ENCODE results near the gene OGFR.
"Not testable (repeated sequence)": the region's sequence is repeated elsewhere in the genome, so short reads cannot be mapped to it uniquely, and the experiment has no call there.

The OGFR gene

GRCh38 chr20:62837790-62838127 lies 33.1 kb downstream of the OGFR start:
- Histone ChIP-seq H3K9me3 (ENCODE audit: control insufficient read depth, insufficient read depth, low read length) (no peaks in the 10 kb centered on the region), H3K4me1 (ENCODE audit: control insufficient read depth, insufficient read depth, low read length) (peaks cover 2% of the 10 kb centered on the region), H3K9ac (ENCODE audit: low read depth, low read length) (no peak overlapping the region)

GRCh38 chr20:62838128-62838891 lies 33.7 kb downstream of the OGFR start:
- H3K9ac ChIP-seq (ENCODE audit: low read depth, low read length), result no peak overlapping the region
- H3K27me3 ChIP-seq (ENCODE audit: control insufficient read depth, insufficient read depth, low read length), result no peaks in the 10 kb centered on the region
- peaks cover 15% of the 10 kb centered on the region for H3K36me3 ChIP-seq (ENCODE audit: control insufficient read depth, insufficient read depth, low read length)
- H3K9me3 ChIP-seq (ENCODE audit: control insufficient read depth, insufficient read depth, low read length), result no peaks in the 10 kb centered on the region
- no peaks in the 10 kb centered on the region for H3K4me1 ChIP-seq (ENCODE audit: control insufficient read depth, insufficient read depth, low read length)
- no peak overlapping the region for H3K4me3 ChIP-seq (ENCODE audit: low read depth, low read length)

More at GRCh38 chr20:62837790-62838127, 33.1 kb downstream of the OGFR start:
- no peaks in the 10 kb centered on the region for H3K27me3 ChIP-seq (ENCODE audit: control insufficient read depth, insufficient read depth, low read length)
- H3K4me3 ChIP-seq (ENCODE audit: low read depth, low read length), result no peak overlapping the region
- peaks cover 15% of the 10 kb centered on the region for H3K36me3 ChIP-seq (ENCODE audit: control insufficient read depth, insufficient read depth, low read length)

GRCh38 chr20:62839261-62839660 lies 34.6 kb downstream of the OGFR start:
- Histone ChIP-seq H3K4me1 (ENCODE audit: control insufficient read depth, insufficient read depth, low read length) (no peaks in the 10 kb centered on the region), H3K36me3 (ENCODE audit: control insufficient read depth, insufficient read depth, low read length) (peaks cover 15% of the 10 kb centered on the region)

GRCh38 chr20:62839816-62840215 lies 35.2 kb downstream of the OGFR start:
- Histone ChIP-seq H3K9ac (ENCODE audit: low read depth, low read length) (no peak overlapping the region), H3K4me3 (ENCODE audit: low read depth, low read length) (no peak overlapping the region), H3K36me3 (ENCODE audit: control insufficient read depth, insufficient read depth, low read length) (peaks cover 15% of the 10 kb centered on the region), H3K9me3 (ENCODE audit: control insufficient read depth, insufficient read depth, low read length) (no peaks in the 10 kb centered on the region), H3K27me3 (ENCODE audit: control insufficient read depth, insufficient read depth, low read length) (no peaks in the 10 kb centered on the region), H3K4me1 (ENCODE audit: control insufficient read depth, insufficient read depth, low read length) (no peaks in the 10 kb centered on the region)

More at GRCh38 chr20:62839261-62839660, 34.6 kb downstream of the OGFR start:
- H3K4me3 ChIP-seq (ENCODE audit: low read depth, low read length), result no peak overlapping the region
- H3K27me3 ChIP-seq (ENCODE audit: control insufficient read depth, insufficient read depth, low read length), result no peaks in the 10 kb centered on the region
- H3K9me3 ChIP-seq (ENCODE audit: control insufficient read depth, insufficient read depth, low read length), result no peaks in the 10 kb centered on the region
- H3K9ac ChIP-seq (ENCODE audit: low read depth, low read length), result no peak overlapping the region

- no peaks in the 10 kb centered on the region for H3K4me1 ChIP-seq (ENCODE audit: control insufficient read depth, insufficient read depth, low read length)
- no peak overlapping the region for H3K4me3 ChIP-seq (ENCODE audit: low read depth, low read length)
- no peaks in the 10 kb centered on the region for H3K27me3 ChIP-seq (ENCODE audit: control insufficient read depth, insufficient read depth, low read length)
- no peak overlapping the region for H3K9ac ChIP-seq (ENCODE audit: low read depth, low read length)
- no peaks in the 10 kb centered on the region for H3K9me3 ChIP-seq (ENCODE audit: control insufficient read depth, insufficient read depth, low read length)
- peaks cover 15% of the 10 kb centered on the region for H3K36me3 ChIP-seq (ENCODE audit: control insufficient read depth, insufficient read depth, low read length)
Observed at GRCh38 chr20:62840244-62841197, 35.9 kb downstream of the OGFR start.

GRCh38 chr20:62841705-62842212 lies 37.1 kb downstream of the OGFR start:
- Histone ChIP-seq H3K36me3 (ENCODE audit: control insufficient read depth, insufficient read depth, low read length) (peaks cover 11% of the 10 kb centered on the region), H3K27me3 (ENCODE audit: control insufficient read depth, insufficient read depth, low read length) (no peaks in the 10 kb centered on the region), H3K4me1 (ENCODE audit: control insufficient read depth, insufficient read depth, low read length) (no peaks in the 10 kb centered on the region), H3K9ac (ENCODE audit: low read depth, low read length) (no peak overlapping the region), H3K9me3 (ENCODE audit: control insufficient read depth, insufficient read depth, low read length) (no peaks in the 10 kb centered on the region), H3K4me3 (ENCODE audit: low read depth, low read length) (no peak overlapping the region)

- Histone ChIP-seq H3K27me3 (ENCODE audit: control insufficient read depth, insufficient read depth, low read length) (no peaks in the 10 kb centered on the region), H3K9me3 (ENCODE audit: control insufficient read depth, insufficient read depth, low read length) (no peaks in the 10 kb centered on the region), H3K4me3 (ENCODE audit: low read depth, low read length) (no peak overlapping the region), H3K4me1 (ENCODE audit: control insufficient read depth, insufficient read depth, low read length) (no peaks in the 10 kb centered on the region), H3K9ac (ENCODE audit: low read depth, low read length) (no peak overlapping the region), H3K36me3 (ENCODE audit: control insufficient read depth, insufficient read depth, low read length) (peaks cover 10% of the 10 kb centered on the region)
Observed at GRCh38 chr20:62843656-62844055, 39.0 kb downstream of the OGFR start.

- Histone ChIP-seq H3K9ac (ENCODE audit: low read depth, low read length) (no peak overlapping the region), H3K4me1 (ENCODE audit: control insufficient read depth, insufficient read depth, low read length) (no peaks in the 10 kb centered on the region), H3K9me3 (ENCODE audit: control insufficient read depth, insufficient read depth, low read length) (no peaks in the 10 kb centered on the region), H3K36me3 (ENCODE audit: control insufficient read depth, insufficient read depth, low read length) (peaks cover 10% of the 10 kb centered on the region), H3K27me3 (ENCODE audit: control insufficient read depth, insufficient read depth, low read length) (no peaks in the 10 kb centered on the region), H3K4me3 (ENCODE audit: low read depth, low read length) (no peak overlapping the region)
Observed at GRCh38 chr20:62844182-62844581, 39.5 kb downstream of the OGFR start.

- Histone ChIP-seq H3K9ac (ENCODE audit: low read depth, low read length) (no peak overlapping the region), H3K27me3 (ENCODE audit: control insufficient read depth, insufficient read depth, low read length) (no peaks in the 10 kb centered on the region), H3K9me3 (ENCODE audit: control insufficient read depth, insufficient read depth, low read length) (no peaks in the 10 kb centered on the region), H3K36me3 (ENCODE audit: control insufficient read depth, insufficient read depth, low read length) (peaks cover 4% of the 10 kb centered on the region), H3K4me1 (ENCODE audit: control insufficient read depth, insufficient read depth, low read length) (no peaks in the 10 kb centered on the region), H3K4me3 (ENCODE audit: low read depth, low read length) (no peak overlapping the region)
Observed at GRCh38 chr20:62845416-62846160, 41.0 kb downstream of the OGFR start.

GRCh38 chr20:62846166-62846890 lies 41.7 kb downstream of the OGFR start:
- Histone ChIP-seq H3K9ac (ENCODE audit: low read depth, low read length) (no peak overlapping the region), H3K4me1 (ENCODE audit: control insufficient read depth, insufficient read depth, low read length) (no peaks in the 10 kb centered on the region), H3K36me3 (ENCODE audit: control insufficient read depth, insufficient read depth, low read length) (peaks cover 3% of the 10 kb centered on the region), H3K27me3 (ENCODE audit: control insufficient read depth, insufficient read depth, low read length) (no peaks in the 10 kb centered on the region), H3K4me3 (ENCODE audit: low read depth, low read length) (no peak overlapping the region), H3K9me3 (ENCODE audit: control insufficient read depth, insufficient read depth, low read length) (no peaks in the 10 kb centered on the region)

GRCh38 chr20:62848917-62849316 lies 44.3 kb downstream of the OGFR start:
- not testable (repeated sequence) for H3K27me3 ChIP-seq (ENCODE audit: control insufficient read depth, insufficient read depth, low read length); H3K9me3 ChIP-seq (ENCODE audit: control insufficient read depth, insufficient read depth, low read length); H3K9ac ChIP-seq (ENCODE audit: low read depth, low read length); H3K4me1 ChIP-seq (ENCODE audit: control insufficient read depth, insufficient read depth, low read length); H3K4me3 ChIP-seq (ENCODE audit: low read depth, low read length)
- H3K36me3 ChIP-seq (ENCODE audit: control insufficient read depth, insufficient read depth, low read length), result peaks cover 21% of the 10 kb centered on the region

All from iPS-15b (cell line).